GM18508 (cell line): ENCODE results near the gene ARAP2.

Source experiments
- ATAC-seq: cut with Tn5 transposase; IDR thresholded peaks from one replicate; pipeline ENCODE4 v1.9.1; 2021; ENCODE audit warnings: moderate number of reproducible peaks; ENCODE audit not compliant: insufficient read depth, unreplicated experiment

ARAP2 gene

DNA sequence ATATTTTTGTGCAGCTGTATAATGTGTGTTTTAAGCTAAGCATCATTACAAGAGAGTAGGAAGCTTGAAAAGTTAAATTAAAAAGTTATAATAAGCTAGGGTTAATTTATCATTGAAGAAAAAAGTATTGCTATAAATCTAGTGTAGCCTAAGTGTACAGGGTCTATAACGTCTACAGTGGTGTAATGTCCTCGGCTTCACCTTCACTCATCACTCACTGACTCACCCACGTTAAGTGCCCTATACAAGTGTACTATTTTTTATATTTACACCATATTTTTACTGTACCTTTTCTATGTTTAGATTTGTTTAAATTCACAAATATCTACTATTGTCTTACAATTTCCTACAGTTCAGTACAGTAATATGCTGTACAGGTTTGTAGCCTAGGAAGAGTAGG, 23.5 kb downstream of the ARAP2 start:
- ATAC-seq, result no peak

DNA sequence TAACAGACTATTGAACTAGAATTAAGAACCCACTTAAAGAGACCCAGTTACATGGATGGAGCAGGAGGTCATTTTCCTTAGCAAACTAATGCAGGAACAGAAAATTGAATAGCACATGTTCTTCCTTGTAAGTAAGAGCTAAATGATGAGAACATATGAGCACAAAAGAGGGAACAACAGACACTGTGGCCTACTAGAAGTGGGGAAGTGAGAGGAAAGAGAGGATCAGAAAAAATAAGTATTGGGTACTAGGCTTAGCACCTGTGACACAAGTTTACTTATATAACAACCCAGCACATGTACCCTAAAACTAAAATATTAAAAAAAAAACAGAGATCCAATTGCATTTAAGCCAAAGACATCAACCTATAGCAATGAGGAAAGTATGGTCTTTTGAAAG, 26.2 kb downstream of the ARAP2 start:
- no peak for ATAC-seq

DNA sequence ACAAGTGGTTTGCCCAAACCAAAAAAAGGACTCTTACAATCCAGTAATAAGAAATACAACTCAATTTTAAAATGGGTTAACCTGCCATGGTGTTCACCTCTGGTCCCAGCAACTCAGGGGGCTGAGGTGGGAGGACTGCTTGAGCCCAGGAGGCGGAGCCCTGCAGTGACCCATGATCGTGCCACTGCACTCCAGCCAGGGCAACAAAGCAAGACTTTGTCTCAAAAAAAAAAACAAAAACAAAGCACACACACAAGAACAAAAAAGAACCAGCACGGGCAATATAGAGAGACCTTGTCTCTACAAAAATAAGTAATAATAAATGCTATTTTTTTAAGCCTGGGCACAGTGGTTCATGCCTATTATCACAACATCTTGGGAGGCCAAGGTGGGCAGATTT, 28.7 kb downstream of the ARAP2 start:
- no peak for ATAC-seq

DNA sequence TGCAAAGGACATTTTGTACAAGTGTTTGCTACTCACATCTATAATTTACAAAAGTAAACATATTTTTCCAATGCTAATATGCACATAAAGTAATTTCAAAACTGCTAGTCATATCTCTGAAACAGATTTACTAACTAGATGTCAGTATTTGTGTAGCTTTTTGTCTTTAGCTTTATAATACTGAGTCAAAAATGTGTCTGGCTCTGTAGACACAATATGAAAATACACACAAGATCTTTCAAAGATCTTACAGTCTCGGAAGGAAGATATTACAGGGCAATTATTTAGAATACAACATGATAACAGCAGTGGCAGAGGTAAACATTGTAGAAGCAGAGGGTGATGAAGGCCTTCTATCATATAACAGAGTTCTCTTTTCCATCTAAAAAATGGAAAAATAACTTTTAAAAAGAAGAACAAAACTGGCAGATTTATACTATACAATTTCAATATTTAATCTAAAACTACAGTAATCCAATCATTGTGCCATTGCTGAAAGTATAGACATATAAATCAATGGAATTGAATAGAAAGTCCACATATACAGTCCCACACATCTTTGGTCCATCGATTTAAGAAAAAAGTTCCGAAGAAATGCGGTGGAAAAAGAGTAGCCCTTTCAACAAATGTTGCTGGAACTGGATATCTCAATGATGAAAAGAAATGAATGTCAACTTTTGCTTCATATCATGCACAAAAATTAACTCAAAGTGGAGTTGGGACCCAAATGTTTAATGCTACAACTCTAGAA, 29.4 kb downstream of the ARAP2 start:
- ATAC-seq, result no peak

DNA sequence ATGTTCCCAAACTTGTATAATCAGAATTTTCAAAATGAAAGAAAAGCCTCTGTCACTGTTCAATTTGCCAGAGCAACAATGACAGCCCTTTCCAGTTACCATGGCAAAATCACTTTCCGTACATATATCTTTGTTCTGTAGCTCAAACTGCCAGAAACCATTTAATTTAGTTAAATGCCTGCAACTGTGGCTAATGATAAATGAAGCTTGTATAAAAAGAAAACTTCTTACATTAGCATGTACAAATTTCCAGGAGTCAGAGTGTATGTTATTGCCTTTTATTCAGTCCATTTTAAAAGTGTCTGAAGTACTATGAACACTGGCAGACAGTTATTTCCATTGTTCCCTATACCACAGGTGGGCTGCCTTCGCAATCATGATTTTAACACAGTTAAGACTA, 30.3 kb downstream of the ARAP2 start:
- ATAC-seq, result no peak

DNA sequence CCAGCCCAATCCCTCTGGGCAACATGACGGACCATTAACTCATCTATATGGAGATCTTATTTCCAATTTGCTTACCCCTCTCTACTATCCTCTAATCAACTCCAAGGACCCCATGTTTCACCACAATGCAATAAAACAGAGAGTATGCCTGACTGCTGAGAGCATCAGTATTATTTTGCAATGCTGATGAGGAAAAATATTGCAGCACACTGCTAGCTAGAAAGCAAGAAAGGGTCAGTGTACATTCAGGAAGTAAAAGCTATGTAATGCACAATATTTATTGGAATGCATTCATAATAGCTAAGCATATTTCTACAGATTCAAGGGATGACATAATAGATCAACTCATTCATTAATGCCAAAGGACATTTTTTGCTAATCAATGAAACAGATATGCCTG, 33.2 kb downstream of the ARAP2 start:
- no peak for ATAC-seq

DNA sequence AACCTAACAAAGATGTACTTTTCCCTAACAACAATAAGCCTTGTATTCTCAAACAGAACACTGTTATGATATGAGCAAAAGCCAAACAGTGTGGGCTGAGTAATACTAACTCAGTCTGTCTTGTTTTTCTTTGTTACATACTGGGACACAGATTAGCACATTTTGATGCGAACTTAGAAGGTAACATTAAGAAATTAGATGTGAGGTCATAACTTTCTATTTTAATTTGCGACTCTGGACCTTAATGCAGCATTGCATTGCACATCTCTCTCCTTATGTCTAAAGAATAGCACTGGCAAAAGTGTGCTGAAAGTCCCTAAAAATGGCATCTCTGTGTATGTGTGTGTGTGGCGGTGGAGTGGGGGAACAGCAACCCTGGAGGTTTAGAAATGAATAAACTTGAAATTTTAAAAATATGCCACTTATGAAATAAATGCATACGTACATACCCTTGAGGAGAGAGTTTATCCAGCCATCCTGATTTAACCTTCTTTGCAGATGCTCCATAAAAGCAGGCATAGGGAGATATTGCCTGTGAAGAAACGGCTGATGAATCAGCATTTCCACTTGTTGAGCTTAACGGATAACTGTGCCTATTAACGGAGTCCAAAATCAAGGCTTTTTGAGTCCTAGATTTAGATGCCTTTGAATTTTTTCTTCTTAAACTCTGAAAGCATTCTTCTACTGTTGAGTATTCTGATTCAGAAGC, 34.2 kb downstream of the ARAP2 start:
- peak; percentile 40 for ATAC-seq

DNA sequence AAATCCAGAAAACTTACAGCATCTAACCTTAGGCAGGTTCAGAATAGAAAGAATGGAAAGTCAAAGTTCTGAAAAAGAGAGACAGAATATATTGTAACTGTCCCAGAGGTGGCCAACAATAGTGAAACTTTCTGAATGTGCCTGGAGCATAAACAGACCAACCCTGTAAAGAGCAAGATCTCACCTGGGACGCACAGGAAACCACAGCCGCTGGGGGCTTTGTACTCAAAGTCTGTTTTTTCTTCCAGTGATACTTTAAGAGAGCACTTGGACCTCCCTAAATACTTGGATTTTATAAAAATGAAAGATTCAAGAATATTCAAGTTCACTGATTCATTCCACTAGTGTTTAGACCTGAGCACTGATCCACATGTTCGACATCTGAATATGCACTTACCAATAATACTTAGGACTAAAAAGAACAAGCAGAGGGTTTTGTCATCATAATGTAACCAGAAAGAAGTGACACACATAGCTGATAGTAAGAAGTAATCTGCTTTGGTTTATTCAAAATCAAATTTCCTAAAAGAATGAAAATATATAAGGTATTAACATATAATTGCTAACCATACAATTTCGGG, 35.3 kb downstream of the ARAP2 start:
- peak; percentile 60 for ATAC-seq

DNA sequence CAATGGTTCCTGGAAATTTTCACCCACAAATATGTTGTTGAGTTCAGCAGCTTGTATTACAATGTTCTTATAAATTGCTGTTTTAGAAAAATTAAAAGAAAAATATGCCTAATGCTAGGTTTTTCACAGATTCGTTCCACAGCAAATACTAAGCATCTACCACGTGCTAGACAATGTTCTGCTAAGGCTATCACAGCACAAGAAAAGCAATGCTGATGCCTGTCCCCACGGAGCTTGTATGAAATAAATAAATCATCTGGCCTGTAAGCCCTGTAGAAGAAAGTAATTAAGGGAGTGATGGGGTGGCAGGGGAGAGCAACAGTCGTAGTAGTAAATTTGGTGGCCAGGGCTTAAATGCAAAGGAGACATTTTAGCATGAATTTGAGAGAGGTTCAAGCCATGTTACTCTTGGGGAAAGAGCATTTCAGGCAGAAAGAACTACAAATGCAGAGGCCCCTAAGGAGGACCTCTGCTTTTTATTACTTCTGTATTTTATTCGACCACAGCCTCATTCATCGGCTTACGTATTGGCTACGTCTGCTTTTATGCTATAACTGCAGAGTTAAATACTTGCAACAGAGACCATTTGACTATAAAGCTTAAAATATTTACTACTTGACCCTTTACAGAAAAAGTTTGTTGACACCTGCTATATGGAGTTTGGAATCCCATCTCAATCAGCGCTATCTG, 36.3 kb downstream of the ARAP2 start:
- no peak for ATAC-seq

DNA sequence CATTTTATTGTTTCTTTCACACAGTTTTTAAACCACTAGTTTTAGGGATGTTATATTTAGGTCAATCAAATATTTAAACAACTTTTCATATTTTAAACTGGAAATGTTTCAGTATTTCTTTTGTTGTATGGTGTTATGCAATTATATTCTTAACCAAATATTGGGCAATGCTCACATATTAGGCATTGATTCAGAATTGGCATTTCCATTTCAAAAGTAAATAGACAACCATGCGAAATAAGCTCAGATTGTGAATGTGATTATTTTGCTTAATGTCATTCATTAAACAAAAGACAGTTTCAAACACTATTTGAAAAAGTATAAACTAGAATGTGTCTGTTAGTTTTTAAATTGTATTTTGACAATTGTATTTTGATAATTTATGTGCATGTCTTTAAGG, 36.9 kb downstream of the ARAP2 start:
- ATAC-seq, result no peak

DNA sequence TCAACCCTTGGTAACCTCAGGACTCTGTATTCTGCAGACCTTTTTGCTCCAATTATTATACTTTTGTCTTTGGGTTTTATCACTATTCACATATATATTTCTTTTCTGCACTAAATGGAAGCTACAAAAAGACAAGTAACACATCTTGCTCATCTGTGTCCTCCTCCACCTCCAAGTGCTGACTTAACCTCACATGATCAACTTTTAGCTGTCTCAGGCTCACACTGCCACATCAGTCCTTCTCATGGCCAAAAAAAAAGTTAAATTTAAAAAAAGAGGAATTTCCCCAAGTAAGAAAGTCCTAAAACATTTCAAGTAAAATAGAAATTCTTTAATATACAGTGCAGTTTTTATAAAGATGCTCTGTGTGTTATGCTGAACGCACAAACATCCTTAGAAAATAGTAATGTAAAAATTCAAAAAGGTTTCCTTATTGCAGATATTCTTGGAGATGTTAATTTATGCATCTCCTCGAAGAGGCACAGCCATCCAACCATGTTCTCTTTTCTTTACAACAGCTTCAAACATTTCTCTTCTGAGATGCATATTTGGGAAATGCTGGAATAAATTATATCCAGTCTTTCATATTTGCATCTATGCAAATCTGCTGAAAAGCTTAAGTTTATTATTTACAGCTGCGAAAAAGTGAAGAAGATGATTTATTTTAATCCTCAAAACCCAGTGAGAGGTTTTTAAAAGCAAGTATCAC, 37.6 kb downstream of the ARAP2 start:
- ATAC-seq, result no peak

DNA sequence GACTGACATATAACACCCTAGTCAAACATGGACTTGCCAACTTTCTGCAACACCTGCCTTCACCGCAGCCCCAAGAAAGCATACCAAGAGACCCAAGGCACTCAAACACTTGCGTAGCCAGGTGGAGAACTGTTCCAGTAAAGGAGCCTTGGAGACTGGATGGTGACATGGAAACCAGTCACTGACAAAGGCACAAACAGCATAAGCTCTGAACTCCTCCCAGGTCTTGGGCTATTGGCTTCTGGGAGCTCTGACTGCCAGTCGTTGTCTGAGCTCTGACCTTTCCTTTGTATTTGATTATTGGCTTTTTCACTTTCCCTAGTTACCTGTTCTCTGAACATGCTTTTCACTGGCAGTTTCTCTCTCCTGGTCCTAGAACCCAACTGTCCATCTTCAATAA, 38.3 kb downstream of the ARAP2 start:
- ATAC-seq, result no peak

DNA sequence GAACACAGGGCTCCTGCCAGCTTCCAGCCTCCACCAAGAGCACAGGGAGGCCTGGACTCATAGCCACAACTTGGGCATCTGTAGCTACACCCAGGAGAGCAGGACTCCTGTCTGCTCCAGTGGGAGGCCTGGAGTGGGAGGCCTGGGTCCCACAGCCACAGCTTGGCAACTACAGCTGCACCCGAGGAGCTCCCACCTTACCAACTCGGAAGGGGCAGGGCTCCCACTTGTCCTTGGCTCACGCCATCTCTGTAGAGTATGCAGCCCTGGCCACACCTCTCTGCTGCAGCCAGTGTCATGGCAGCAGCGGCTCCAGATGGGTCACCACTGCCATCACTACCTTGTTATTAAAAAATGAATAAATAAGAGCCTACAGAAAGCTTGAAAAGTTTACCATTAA, 45.5 kb downstream of the ARAP2 start:
- no peak for ATAC-seq

DNA sequence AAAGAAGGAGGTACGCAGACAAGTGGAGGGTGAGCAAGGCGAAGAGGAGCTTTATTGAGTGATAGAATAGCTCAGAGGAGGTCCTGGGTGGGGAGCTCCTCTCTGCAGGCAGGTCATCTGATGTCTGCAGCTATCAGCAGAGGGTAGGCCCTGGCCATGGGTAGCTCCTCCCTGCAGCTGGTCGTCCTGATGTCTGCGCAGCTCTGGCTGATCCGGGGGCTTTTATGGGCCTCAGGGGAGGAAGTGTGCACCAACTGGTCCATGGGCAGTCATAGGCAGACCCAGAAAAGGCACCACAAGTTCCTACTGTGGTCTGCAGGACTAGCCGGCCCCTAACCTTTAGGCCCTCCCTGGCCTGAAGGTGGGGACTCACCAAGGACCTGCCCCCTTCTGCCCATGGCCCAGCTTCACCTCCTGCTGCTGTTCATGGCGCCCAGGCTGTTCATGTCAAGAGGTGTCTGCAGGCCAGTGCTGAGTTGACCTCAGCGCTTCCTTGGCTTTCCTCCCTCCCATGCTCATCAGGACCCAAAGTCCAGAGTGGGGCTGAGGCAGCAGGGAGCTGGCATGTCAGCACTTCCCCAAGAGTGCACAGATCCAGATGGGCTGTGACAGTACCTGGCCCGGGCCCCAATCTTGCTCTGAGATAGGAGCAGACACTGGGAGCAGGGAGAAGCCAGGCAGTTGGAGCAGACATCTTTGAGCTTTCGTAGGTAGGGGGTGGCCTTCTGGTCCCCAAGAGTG, 46.1 kb downstream of the ARAP2 start:
- ATAC-seq, result no peak

DNA sequence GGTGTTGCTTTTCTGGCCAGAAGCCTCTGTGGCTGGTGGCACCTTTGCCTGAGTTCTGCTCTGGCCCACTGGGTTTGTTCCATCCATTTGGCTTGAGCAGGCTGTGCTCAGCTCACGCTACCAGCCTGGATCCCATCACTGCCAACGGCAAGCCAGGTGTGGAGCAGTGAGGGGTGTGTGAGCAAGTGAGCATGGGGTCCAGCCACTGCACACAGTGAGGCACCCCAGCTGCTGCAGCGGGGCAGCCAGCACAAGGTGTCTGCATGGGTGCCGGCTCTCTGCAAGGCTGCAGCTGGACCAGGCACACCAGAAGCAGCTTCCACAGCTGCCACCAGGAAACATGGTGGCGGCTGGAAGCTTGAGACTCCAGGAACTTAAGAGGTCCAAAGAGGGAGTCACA, 46.8 kb downstream of the ARAP2 start:
- no peak for ATAC-seq

DNA sequence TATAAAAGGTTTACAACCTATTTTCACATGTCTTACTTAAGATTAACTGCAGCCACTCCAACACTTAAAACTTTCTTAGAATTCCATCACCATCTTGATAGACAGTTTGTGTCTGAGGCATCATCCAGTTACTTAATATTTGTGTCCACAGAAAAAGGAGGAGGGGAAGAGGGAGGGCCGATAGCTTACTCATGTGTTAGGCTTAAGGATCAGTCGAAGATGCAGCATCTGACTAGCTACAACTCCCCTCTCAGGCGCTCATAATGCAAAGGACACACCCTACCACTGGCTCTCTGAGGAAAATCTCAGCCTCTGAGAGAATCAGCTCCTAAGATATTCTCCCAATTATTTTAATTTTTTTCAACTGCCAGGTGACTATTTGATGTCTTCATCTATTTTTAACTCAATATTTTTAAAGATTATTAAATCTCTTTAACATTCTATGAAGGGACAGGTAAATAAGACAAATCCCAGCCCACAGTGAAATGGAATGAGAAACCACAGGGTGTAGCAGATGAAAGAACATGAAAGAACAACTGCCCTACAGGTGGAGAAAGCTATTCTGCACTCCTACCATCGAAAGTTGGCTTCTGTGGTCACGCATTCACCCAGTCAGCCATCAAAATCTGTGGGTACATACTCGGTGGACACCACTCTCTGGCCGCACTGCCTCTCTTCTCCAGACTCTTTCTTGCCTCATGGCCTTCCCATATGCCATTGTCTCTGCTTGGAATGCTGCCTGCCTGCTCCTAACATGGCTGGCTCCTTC, 48.0 kb downstream of the ARAP2 start:
- no peak for ATAC-seq

DNA sequence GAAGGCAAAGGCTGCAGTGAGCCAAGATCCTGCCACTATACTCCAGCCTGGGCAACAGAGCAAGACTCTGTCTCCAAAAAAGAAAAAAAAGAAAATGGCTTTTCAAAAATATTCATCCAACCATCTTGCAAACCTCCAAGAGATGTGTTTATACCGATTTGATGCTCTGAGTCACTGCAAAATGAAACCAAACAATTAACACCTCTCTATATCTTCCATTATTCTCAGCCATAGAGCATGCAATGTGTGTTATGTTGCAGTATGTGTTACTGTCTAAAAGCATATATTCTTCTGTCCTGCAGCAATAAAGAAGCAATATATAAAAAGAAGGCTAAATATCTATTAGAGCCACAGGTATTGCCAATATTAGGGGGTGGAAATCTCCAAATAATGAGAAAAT, 51.4 kb downstream of the ARAP2 start:
- no peak for ATAC-seq

DNA sequence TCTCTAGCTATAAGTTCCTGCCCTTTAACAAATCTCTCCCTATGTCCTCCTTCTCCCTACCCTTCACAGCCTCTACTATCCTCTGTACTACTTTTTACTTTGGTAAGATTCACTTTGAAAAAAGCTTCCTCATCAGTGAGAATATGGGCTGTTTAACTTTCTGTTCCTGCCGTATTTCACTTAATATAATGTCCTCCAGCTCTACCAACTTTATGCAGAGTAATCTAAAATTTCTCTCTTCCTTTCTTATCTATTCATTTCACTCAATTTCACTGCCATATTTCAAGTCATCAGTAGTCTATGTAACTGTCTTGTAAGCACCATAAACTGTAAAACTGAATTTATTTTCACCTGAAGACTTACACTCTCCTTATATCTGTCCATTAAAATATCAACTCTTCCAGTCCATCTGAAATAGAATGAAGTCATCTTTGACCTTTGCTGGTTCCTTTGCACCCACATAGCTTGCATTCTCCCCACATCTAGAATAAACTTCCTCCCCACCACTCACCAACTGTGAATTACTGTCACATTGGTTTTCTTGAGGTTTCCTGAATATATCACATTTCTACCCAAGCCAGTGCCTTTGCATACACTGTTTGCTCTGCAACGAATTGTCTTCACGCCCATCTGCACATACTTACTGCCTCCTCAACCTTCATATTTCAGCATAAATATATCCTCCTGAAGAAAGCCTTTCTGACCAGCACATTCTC, 54.6 kb downstream of the ARAP2 start:
- peak; percentile 58 for ATAC-seq
